ENCODE measurements around the gene WDR35.
"Not testable (repeated sequence)": the region's sequence is repeated elsewhere in the genome, so short reads cannot be mapped to it uniquely, and the experiment has no call there.

WDR35 gene

GRCh38 chr2:19901442-19902215 lies 88.3 kb downstream of the WDR35 start, which contains the start of gene TTC32:
TSS of gene TTC32 (minus strand) at chr2:19901983. CDS start at chr2:19901854, 129 bp downstream.
- peaks cover 27% of the 10 kb centered on the region for H3K36me3 Mint-ChIP-seq (ENCODE audit: low read depth)

DNA sequence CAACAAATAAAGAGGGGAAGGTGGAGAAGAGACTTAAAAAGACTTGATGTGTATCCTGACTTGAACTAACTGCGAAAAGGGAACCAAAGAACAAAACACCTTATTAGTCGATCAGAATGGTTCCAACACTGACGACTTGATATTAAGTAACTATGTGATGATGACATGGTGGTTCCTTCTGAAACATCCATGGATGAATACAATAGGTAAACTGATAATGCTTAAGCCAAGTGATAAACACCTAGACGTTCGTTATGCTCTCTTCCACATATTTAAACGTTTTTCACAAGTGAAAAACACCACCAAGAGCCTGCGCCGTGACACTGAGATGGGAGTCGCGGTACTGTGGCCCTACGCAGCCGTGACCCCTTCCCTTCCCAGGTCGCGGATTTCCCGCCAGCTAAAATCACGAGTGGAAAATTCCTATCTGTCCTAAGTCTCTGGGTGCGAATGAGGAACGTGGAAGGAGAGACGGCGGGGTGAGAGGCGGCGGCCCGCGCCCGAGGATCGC lies 88.9 kb downstream of the WDR35 start:
- Mint-ChIP-seq H3K4me1 (ENCODE audit: low read depth) (peaks cover 44% of the 10 kb centered on the region), H3K27ac (peak overlapping the region; percentile 99), H3K9me3 (peaks cover 5% of the 10 kb centered on the region), H3K36me3 (ENCODE audit: low read depth) (peaks cover 29% of the 10 kb centered on the region), H3K4me3 (peak overlapping the region; percentile 99), H3K27me3 (ENCODE audit: low read depth) (peaks cover 7% of the 10 kb centered on the region)
- no peak for DNase-seq (ENCODE audit: low spot score)

More at GRCh38 chr2:19901442-19902215, 88.3 kb downstream of the WDR35 start, which contains the start of gene TTC32:
- H3K4me1 Mint-ChIP-seq (ENCODE audit: low read depth) = peaks cover 49% of the 10 kb centered on the region
- H3K27me3 Mint-ChIP-seq (ENCODE audit: low read depth) = peaks cover 9% of the 10 kb centered on the region
- H3K4me3 Mint-ChIP-seq = peak within 1 kb of the TSS; percentile 99
- H3K27ac Mint-ChIP-seq = peak within 1 kb of the TSS; percentile 99
- H3K9me3 Mint-ChIP-seq = peaks cover 5% of the 10 kb centered on the region
- DNase-seq (ENCODE audit: low spot score) = peak; percentile 90

- peak; percentile 39 for DNase-seq (ENCODE audit: low spot score)
- peak overlapping the region; percentile 99 for H3K4me3 Mint-ChIP-seq
- H3K4me1 Mint-ChIP-seq (ENCODE audit: low read depth) = peaks cover 50% of the 10 kb centered on the region
- peaks cover 4% of the 10 kb centered on the region for H3K27me3 Mint-ChIP-seq (ENCODE audit: low read depth)
- peaks cover 35% of the 10 kb centered on the region for H3K36me3 Mint-ChIP-seq (ENCODE audit: low read depth)
- peak overlapping the region; percentile 99 for H3K27ac Mint-ChIP-seq
- H3K9me3 Mint-ChIP-seq = peaks cover 5% of the 10 kb centered on the region
Measured at GRCh38 chr2:19899985-19900930, 89.6 kb downstream of the WDR35 start.

DNA sequence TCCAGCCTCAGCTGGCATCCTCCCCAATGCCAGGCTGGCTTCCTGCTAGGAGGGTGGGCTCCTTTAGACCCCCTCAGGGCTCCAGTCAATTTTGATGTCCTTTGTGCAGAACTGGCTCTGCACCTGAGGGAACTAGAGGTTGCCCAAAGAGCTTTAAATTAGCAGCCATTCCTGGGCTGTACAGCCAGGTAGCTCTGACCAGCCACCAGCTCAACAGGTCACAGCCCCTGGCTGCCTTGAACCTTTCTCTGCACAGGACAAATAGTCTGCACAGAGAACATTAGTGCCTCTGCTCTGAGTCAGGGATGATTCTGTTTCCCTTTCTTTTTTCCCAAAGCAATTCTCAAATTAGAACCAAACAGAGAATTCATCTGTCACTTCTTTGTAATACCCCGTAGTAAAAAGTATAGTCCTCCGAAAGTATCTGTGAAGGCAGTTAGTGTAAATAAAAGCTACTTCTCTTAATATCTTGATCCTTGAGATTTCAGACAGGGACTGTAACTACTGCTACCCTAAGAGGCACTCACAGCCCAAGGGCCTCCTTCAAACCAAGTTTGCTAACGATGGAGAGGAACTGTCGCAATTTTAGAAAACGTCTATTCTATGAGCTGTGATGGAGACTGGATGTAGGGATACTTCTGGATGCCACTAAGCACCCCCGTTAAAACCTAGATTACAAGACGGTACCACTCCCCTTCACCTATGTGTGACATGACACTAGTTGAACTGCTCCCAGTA lies 91.1 kb downstream of the WDR35 start:
- Mint-ChIP-seq H3K36me3 (ENCODE audit: low read depth) (peaks cover 35% of the 10 kb centered on the region), H3K4me3 (peak overlapping the region; percentile 44), H3K9me3 (no peaks in the 10 kb centered on the region), H3K27ac (peak overlapping the region; percentile 4), H3K4me1 (ENCODE audit: low read depth) (peaks cover 58% of the 10 kb centered on the region), H3K27me3 (ENCODE audit: low read depth) (no peaks in the 10 kb centered on the region)
- DNase-seq (ENCODE audit: low spot score) = no peak

GRCh38 chr2:19897623-19898245 lies 92.2 kb downstream of the WDR35 start:
- no peaks in the 10 kb centered on the region for H3K27me3 Mint-ChIP-seq (ENCODE audit: low read depth)
- DNase-seq (ENCODE audit: low spot score) = no peak
- H3K4me1 Mint-ChIP-seq (ENCODE audit: low read depth) = peaks cover 56% of the 10 kb centered on the region
- H3K36me3 Mint-ChIP-seq (ENCODE audit: low read depth) = peaks cover 41% of the 10 kb centered on the region
- H3K9me3 Mint-ChIP-seq = no peaks in the 10 kb centered on the region
- H3K4me3 Mint-ChIP-seq = peak overlapping the region; percentile 56
- no peak overlapping the region for H3K27ac Mint-ChIP-seq

DNA sequence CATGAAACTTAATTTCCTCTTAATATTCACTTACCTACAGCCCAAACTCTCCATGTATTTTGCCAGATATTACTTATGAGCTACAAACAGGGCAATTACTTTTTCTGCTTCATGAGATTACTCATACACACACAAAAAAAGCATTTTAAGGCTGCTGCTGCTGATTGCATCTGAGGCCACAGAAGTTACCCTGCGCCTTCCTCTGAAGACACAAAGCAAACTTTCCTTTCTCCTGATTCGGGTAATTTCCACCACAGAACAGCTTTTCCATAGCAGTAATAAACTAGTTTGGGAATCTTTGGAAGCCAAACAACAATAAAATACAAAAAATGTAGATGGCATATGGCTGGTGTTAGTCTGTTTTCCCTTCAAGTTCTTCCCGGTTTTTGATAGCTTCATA lies 94.4 kb downstream of the WDR35 start:
- Mint-ChIP-seq H3K4me3 (peak overlapping the region; percentile 61), H3K4me1 (ENCODE audit: low read depth) (peaks cover 57% of the 10 kb centered on the region)

DNA sequence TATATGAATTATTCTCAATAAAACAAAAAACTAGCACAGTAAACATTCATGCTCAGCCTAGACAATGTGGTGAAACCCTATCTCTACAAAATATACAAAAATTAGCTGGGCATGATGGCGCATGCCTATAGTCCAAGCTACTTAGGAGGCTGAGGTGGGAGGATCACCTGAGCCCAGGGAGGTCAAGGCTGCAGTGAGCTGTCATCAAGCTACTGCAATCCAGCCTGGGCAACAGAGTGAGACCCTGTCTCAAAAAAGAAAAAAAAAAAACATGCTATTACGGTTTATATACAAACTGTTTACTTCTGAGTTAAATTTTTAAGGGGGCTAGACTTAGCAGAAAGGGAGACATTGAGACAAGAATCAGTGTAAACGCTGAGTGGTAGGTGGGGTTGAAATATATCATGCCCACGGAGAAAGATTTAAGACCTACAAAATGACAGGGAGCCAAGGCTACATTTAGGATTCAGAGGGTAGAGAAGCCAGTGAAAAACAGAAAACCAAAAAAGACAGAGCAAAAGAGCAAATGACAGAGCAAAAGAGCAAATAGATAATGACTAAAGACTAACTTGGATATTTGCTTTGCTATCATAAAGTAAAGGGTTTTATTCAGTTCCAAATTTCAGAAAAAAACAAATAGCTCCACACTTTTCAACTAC lies 95.6 kb downstream of the WDR35 start:
- Mint-ChIP-seq H3K4me1 (ENCODE audit: low read depth) (peaks cover 52% of the 10 kb centered on the region), H3K4me3 (peak overlapping the region; percentile 19), H3K36me3 (ENCODE audit: low read depth) (peaks cover 39% of the 10 kb centered on the region), H3K9me3 (no peaks in the 10 kb centered on the region), H3K27me3 (ENCODE audit: low read depth) (no peaks in the 10 kb centered on the region), H3K27ac (peak overlapping the region; percentile 10)
- no peak for DNase-seq (ENCODE audit: low spot score)

More for the DNA sequence above, 94.4 kb downstream of the WDR35 start:
- no peak for DNase-seq (ENCODE audit: low spot score)
- Mint-ChIP-seq H3K27ac (peak overlapping the region; percentile 64), H3K36me3 (ENCODE audit: low read depth) (peaks cover 43% of the 10 kb centered on the region), H3K27me3 (ENCODE audit: low read depth) (no peaks in the 10 kb centered on the region), H3K9me3 (no peaks in the 10 kb centered on the region)

- Mint-ChIP-seq H3K27me3 (ENCODE audit: low read depth) (no peaks in the 10 kb centered on the region), H3K4me1 (ENCODE audit: low read depth) (peaks cover 48% of the 10 kb centered on the region), H3K36me3 (ENCODE audit: low read depth) (peaks cover 34% of the 10 kb centered on the region), H3K9me3 (no peaks in the 10 kb centered on the region), H3K27ac (no peak overlapping the region), H3K4me3 (no peak overlapping the region)
- DNase-seq (ENCODE audit: low spot score) = no peak
Measured at GRCh38 chr2:19893520-19894133, 96.3 kb downstream of the WDR35 start.

DNA sequence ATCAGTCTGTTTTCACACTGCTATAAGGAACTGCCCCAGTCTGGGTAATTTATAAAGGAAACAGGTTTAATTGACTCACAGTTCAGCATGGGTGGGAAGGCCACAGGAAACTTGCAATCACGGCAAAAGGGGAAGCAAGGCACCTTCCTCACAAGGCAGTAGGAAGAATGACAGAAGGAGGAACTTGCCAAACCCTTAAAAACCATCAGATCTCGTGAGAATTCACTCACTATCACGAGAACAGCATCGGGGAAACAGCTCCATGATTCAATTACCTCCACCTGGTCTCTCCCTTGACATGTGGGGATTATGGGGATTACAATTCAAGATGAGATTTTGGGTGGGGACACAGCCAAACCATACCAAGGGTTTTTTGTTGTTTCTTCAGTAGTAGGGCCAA lies 97.9 kb downstream of the WDR35 start:
- not testable (repeated sequence) for H3K27me3 Mint-ChIP-seq (ENCODE audit: low read depth); H3K4me3 Mint-ChIP-seq; H3K27ac Mint-ChIP-seq; DNase-seq (ENCODE audit: low spot score); H3K9me3 Mint-ChIP-seq
- peaks cover 36% of the 10 kb centered on the region for H3K4me1 Mint-ChIP-seq (ENCODE audit: low read depth)
- peaks cover 24% of the 10 kb centered on the region for H3K36me3 Mint-ChIP-seq (ENCODE audit: low read depth)

DNA sequence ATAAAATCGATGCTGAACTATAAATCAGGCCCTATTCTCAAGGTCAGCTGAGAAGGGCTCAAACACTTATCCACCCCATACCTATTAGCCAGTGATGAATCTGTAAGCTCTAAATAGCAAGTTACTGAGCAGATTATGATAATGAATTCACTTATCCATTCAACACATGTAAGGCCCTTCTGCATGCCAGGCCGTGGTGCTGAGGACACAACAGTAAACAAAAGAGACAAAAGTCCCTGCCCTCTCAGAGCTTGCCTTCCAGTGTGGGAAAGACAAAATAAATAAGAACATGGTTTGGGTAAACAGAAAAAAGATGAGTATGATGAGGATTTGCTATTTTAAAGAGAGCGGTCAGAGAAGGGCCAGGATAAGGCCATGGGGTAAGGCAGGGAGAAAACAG lies 99.8 kb downstream of the WDR35 start:
- DNase-seq (ENCODE audit: low spot score) = no peak
- Mint-ChIP-seq H3K4me1 (ENCODE audit: low read depth) (peaks cover 26% of the 10 kb centered on the region), H3K4me3 (no peak overlapping the region), H3K9me3 (no peaks in the 10 kb centered on the region), H3K27me3 (ENCODE audit: low read depth) (no peaks in the 10 kb centered on the region), H3K36me3 (ENCODE audit: low read depth) (peaks cover 15% of the 10 kb centered on the region), H3K27ac (no peak overlapping the region)

DNA sequence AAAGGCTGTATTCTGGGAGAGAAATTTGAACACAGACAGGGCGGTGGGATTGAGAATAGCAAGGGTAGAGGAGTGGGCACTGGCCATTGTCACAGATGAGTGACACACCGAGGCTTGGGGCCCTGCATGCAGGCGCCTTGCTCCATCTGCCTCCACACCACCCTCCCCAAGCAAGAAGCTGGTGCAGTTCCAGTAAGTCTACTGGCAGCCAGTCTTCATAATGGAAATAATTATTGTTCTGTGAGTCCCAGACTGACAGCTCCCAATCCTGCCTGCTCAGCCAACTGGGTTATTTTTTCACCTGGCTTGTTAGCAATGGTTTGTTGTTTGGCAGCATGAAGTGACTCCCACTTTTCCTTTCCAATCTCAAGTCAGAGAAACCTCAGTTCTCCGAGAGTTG lies 101.1 kb downstream of the WDR35 start:
- H3K4me3 Mint-ChIP-seq = no peak overlapping the region
- no peak for DNase-seq (ENCODE audit: low spot score)
- peaks cover 11% of the 10 kb centered on the region for H3K36me3 Mint-ChIP-seq (ENCODE audit: low read depth)
- no peaks in the 10 kb centered on the region for H3K9me3 Mint-ChIP-seq
- peaks cover 16% of the 10 kb centered on the region for H3K4me1 Mint-ChIP-seq (ENCODE audit: low read depth)
- no peak overlapping the region for H3K27ac Mint-ChIP-seq
- H3K27me3 Mint-ChIP-seq (ENCODE audit: low read depth) = no peaks in the 10 kb centered on the region

DNA sequence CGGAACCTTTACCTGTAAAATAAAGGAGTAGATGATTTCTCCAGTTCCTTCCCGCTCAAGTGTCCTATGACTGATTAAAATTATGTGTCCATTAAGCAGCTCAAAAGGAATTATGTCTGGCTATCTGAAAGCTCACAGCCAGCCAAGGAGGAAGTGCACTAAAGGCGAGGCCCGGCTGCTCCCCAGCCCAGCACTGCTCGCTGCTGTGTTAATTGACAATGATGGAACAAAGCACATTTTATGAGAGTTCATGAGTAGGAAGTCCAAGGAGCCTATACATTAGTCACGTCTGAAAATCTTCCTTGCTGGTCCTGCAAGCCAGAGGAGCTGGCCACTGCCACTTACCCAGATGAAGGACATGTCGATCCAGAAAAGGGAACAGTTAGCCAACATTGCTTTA lies 102.4 kb downstream of the WDR35 start:
- peaks cover 5% of the 10 kb centered on the region for H3K36me3 Mint-ChIP-seq (ENCODE audit: low read depth)

More for the DNA sequence above, 102.4 kb downstream of the WDR35 start:
- Mint-ChIP-seq H3K27ac (no peak overlapping the region), H3K4me3 (no peak overlapping the region), H3K27me3 (ENCODE audit: low read depth) (no peaks in the 10 kb centered on the region), H3K9me3 (no peaks in the 10 kb centered on the region), H3K4me1 (ENCODE audit: low read depth) (peaks cover 10% of the 10 kb centered on the region)
- DNase-seq (ENCODE audit: low spot score) = no peak

Data from T-helper 2 cell treated with Interferon-gamma antibody and Interleukin-4, amounts not matched to agents 5 μg/mL and 100 μg/mL, for 36 hours (primary cell).